Hypothalamus (tissue), 51 donors: ENCODE results near the gene ALB.

Experiments
- DNase-seq, 51 donors: peaks; one replicate each; lab custom pipeline; 2025; lab: John Stamatoyannopoulos, UW

ALB gene

GRCh38 chr4:73408181-73408867 is 4.2 kb downstream of the ALB start:
- DNase-seq, result no peak

GRCh38 chr4:73409012-73409862 is 5.2 kb downstream of the ALB start:
- no peak for DNase-seq

- DNase-seq, result no peak
Observed at GRCh38 chr4:73409978-73410548, 6.0 kb downstream of the ALB start.

GRCh38 chr4:73410916-73411730 is 7.0 kb downstream of the ALB start:
- DNase-seq, result no peak

GRCh38 chr4:73411731-73412414 is 7.8 kb downstream of the ALB start:
- no peak for DNase-seq

GRCh38 chr4:73413294-73413755 is 9.2 kb downstream of the ALB start:
- no peak for DNase-seq

GRCh38 chr4:73414936-73415271 is 10.8 kb downstream of the ALB start:
- no peak for DNase-seq

GRCh38 chr4:73415807-73416238 is 11.7 kb downstream of the ALB start:
- DNase-seq, result no peak

GRCh38 chr4:73416423-73417087 is 12.5 kb downstream of the ALB start:
- DNase-seq, result no peak

- DNase-seq, result no peak
Observed at GRCh38 chr4:73417342-73417741, 13.3 kb downstream of the ALB start.

- no peak for DNase-seq
Observed at GRCh38 chr4:73417973-73418372, 13.9 kb downstream of the ALB start.

GRCh38 chr4:73418677-73419076 is 14.6 kb downstream of the ALB start:
- DNase-seq, result no peak

- DNase-seq, result peak in 2 of 51 donors; percentile 0 to 9
Observed at GRCh38 chr4:73419106-73420038, 15.3 kb downstream of the ALB start.

GRCh38 chr4:73420615-73421014 is 16.5 kb downstream of the ALB start:
- DNase-seq, result no peak

GRCh38 chr4:73421708-73422457 is 17.8 kb downstream of the ALB start:
- DNase-seq, result no peak

- no peak for DNase-seq
Observed at GRCh38 chr4:73422458-73422752, 18.3 kb downstream of the ALB start.

GRCh38 chr4:73423184-73423583 is 19.1 kb downstream of the ALB start:
- no peak for DNase-seq

GRCh38 chr4:73426666-73427065 is 22.6 kb downstream of the ALB start:
- no peak for DNase-seq
